Suprapubic skin (tissue), 4 donors: ENCODE results near the gene ADD2. TPM values are rescaled to one million over a fixed set of nuclear protein-coding genes. Genes with fewer than 3 reads are reported as not detected.

Source experiments
- DNase-seq, 2 donors: peaks; one replicate each; pipeline ENCODE4 v3.0.0-alpha.2; 2019; ENCODE audit warnings: low spot score in 2 of 2
- H3K27ac ChIP-seq: fragments of 200-600 bp; sonication (generic); one replicate; pipeline ENCODE4 v1.5.1; 2019
- H3K27me3 ChIP-seq: fragments of 200-600 bp; sonication (generic); one replicate; pipeline ENCODE4 v1.5.1; 2019
- H3K36me3 ChIP-seq: fragments of 200-600 bp; sonication (generic); one replicate; pipeline ENCODE4 v1.5.1; 2019
- H3K4me1 ChIP-seq: fragments of 200-600 bp; sonication (generic); one replicate; pipeline ENCODE4 v1.5.1; 2019
- H3K4me3 ChIP-seq: fragments of 200-600 bp; sonication (generic); one replicate; pipeline ENCODE4 v1.5.1; 2019; ENCODE audit warnings: mild to moderate bottlenecking
- H3K9me3 ChIP-seq: fragments of 200-600 bp; sonication (generic); one replicate; pipeline ENCODE4 v1.5.1; 2019
- CTCF ChIP-seq, 2 donors: fragments of 200-600 bp in 1 of 2; fragments of 450-650 bp in 1 of 2; sonication (generic) in 1 of 2; IDR thresholded peaks; one replicate each; pipeline ENCODE4 v1.5.1; 2016 to 2019; ENCODE audit warnings: antibody characterized with exemption in 2 of 2, mild to moderate bottlenecking in 1 of 2, moderate library complexity in 1 of 2
- EP300 ChIP-seq: sonication (generic); formaldehyde crosslinking; IDR thresholded peaks from one replicate; pipeline ENCODE4 v1.6.1; 2017; ENCODE audit warnings: antibody characterized with exemption
- POLR2A ChIP-seq, 2 donors: fragments of 450-650 bp; IDR thresholded peaks; one replicate each; pipeline ENCODE4 v1.6.1; 2017; ENCODE audit warnings: antibody characterized with exemption in 2 of 2, mild to moderate bottlenecking in 2 of 2, moderate library complexity in 2 of 2
- POLR2AphosphoS5 ChIP-seq, 3 donors: sonication (generic); formaldehyde crosslinking; IDR thresholded peaks; one replicate each; pipeline ENCODE4 v1.6.1; 2017; ENCODE audit warnings: antibody characterized with exemption in 3 of 3
- WGBS: methylation state at CpG from one replicate; pipeline ENCODE4 v1.1.5; 2018; 5-methylcytosine and 5-hydroxymethylcytosine counted together
- total RNA-seq, 4 donors: library from RNA; depleted of rRNA; stranded (reverse); fragments of >200 nt; gene quantifications; one replicate each; pipeline ENCODE4 v1.1.0, GENCODE V29; 2016

Gene ADD2
- total RNA-seq, 4 donors from 2014 or later: 1.4 to 2.3 (median 1.5) TPM

GRCh38 chr2:70775141-70775540 lies 7.1 kb upstream of the ADD2 start:
- no peak for TF ChIP-seq EP300
- no peaks in the 10 kb centered on the region for H3K9me3 ChIP-seq
- no peaks in the 10 kb centered on the region for H3K36me3 ChIP-seq
- no peaks in the 10 kb centered on the region for H3K4me1 ChIP-seq
- no peak overlapping the region for H3K4me3 ChIP-seq
- H3K27ac ChIP-seq: no peak overlapping the region
- WGBS: 27% methylated on average over 2 of the region's 2 CpGs
- H3K27me3 ChIP-seq: peaks cover 26% of the 10 kb centered on the region
- DNase-seq: no peak

- Histone ChIP-seq H3K9me3 (no peaks in the 10 kb centered on the region), H3K27me3 (peaks cover 49% of the 10 kb centered on the region), H3K4me3 (no peak overlapping the region), H3K4me1 (peaks cover 9% of the 10 kb centered on the region), H3K36me3 (no peaks in the 10 kb centered on the region), H3K27ac (no peak overlapping the region)
- DNase-seq: no peak
- 75% methylated on average over 2 of the region's 2 CpGs for WGBS
- TF ChIP-seq POLR2A (IDR thresholded peaks at IDR 0.05) (no peak), CTCF (IDR thresholded peaks at IDR 0.05) (no peak), POLR2AphosphoS5 (IDR thresholded peaks at IDR 0.05) (no peak)
Measured at GRCh38 chr2:70772486-70773155, 4.6 kb upstream of the ADD2 start.

- Histone ChIP-seq H3K4me3 (no peak overlapping the region), H3K4me1 (peaks cover 20% of the 10 kb centered on the region), H3K27ac (no peak overlapping the region), H3K27me3 (peaks cover 61% of the 10 kb centered on the region), H3K9me3 (no peaks in the 10 kb centered on the region), H3K36me3 (no peaks in the 10 kb centered on the region)
- DNase-seq: no peak
- 94% methylated on average over 2 of the region's 2 CpGs for WGBS
- TF ChIP-seq CTCF (IDR thresholded peaks at IDR 0.05) (no peak), POLR2A (IDR thresholded peaks at IDR 0.05) (no peak), EP300 (no peak), POLR2AphosphoS5 (IDR thresholded peaks at IDR 0.05) (no peak)
Measured at GRCh38 chr2:70771446-70771845, 3.4 kb upstream of the ADD2 start.

- DNase-seq: no peak
- Histone ChIP-seq H3K36me3 (no peaks in the 10 kb centered on the region), H3K4me3 (no peak overlapping the region), H3K27ac (no peak overlapping the region), H3K27me3 (peaks cover 71% of the 10 kb centered on the region), H3K4me1 (peaks cover 22% of the 10 kb centered on the region), H3K9me3 (no peaks in the 10 kb centered on the region)
- 64% methylated on average over 2 of the region's 2 CpGs for WGBS
- TF ChIP-seq POLR2A (IDR thresholded peaks at IDR 0.05) (no peak), POLR2AphosphoS5 (IDR thresholded peaks at IDR 0.05) (no peak), CTCF (IDR thresholded peaks at IDR 0.05) (no peak), EP300 (no peak)
Measured at GRCh38 chr2:70769450-70769849, 1.4 kb upstream of the ADD2 start.

- DNase-seq: no peak
- H3K36me3 ChIP-seq: no peaks in the 10 kb centered on the region
- WGBS: 55% methylated on average over 7 of the region's 7 CpGs
- peaks cover 77% of the 10 kb centered on the region for H3K27me3 ChIP-seq
- no peak for TF ChIP-seq CTCF (IDR thresholded peaks at IDR 0.05)
- no peak for TF ChIP-seq POLR2AphosphoS5 (IDR thresholded peaks at IDR 0.05)
- no peak for TF ChIP-seq EP300
- no peak for TF ChIP-seq POLR2A (IDR thresholded peaks at IDR 0.05)
- H3K27ac ChIP-seq: no peak overlapping the region
- no peak overlapping the region for H3K4me3 ChIP-seq
- no peaks in the 10 kb centered on the region for H3K9me3 ChIP-seq
- peaks cover 22% of the 10 kb centered on the region for H3K4me1 ChIP-seq
Measured at GRCh38 chr2:70768590-70769085, 638 bp upstream of the ADD2 start.
